Kidney (tissue), 14 donors: Measurements from ENCODE around the gene EPOP. TPM values are rescaled to one million over a fixed set of nuclear protein-coding genes. Genes with fewer than 3 reads are reported as not detected.

ENCODE experiments used
- DNase-seq, 5 donors: peaks; one replicate each; pipeline ENCODE4 v3.0.0-alpha.2; 2013 to 2020
- FAIRE-seq: peaks from 2 replicates; lab custom pipeline; 2012; peaks lifted over from hg19 to GRCh38; lab: Jason Lieb, UNC
- H3K27ac ChIP-seq, 2 donors: one replicate each; pipeline ENCODE4 v1.7.0; 2013; ENCODE audit warnings: low read depth in 2 of 2, low read length in 2 of 2, inconsistent platforms in 1 of 2
- H3K27me3 ChIP-seq: one replicate; pipeline ENCODE4 v1.7.1; 2013; ENCODE audit warnings: low read length, inconsistent platforms; ENCODE audit not compliant: control insufficient read depth, insufficient read depth
- H3K36me3 ChIP-seq, 3 donors: one replicate each; pipeline versions ENCODE4 v1.7.0 to v1.7.1; 2013; ENCODE audit warnings: low read length in 3 of 3, control low read depth in 1 of 3, inconsistent platforms in 1 of 3; ENCODE audit not compliant: insufficient read depth in 3 of 3, control insufficient read depth in 2 of 3
- H3K4me1 ChIP-seq, 3 donors: one replicate each; pipeline versions ENCODE4 v1.7.0 to v1.7.1; 2013; ENCODE audit warnings: low read length in 3 of 3, inconsistent platforms in 1 of 3, low read depth in 1 of 3; ENCODE audit not compliant: control insufficient read depth in 2 of 3, insufficient read depth in 2 of 3
- H3K4me3 ChIP-seq, 3 donors: one replicate each; pipeline versions ENCODE4 v1.7.0 to v1.8.1; 2013; ENCODE audit warnings: low read length in 3 of 3, control low read depth in 1 of 3, inconsistent platforms in 1 of 3
- H3K9ac ChIP-seq, 3 donors: one replicate each; pipeline versions ENCODE4 v1.7.0 to v1.7.1; 2013; ENCODE audit warnings: low read length in 3 of 3, control low read depth in 1 of 3, inconsistent platforms in 1 of 3
- H3K9me3 ChIP-seq, 3 donors: one replicate each; pipeline versions ENCODE4 v1.7.0 to v1.7.1; 2013; ENCODE audit warnings: low read length in 3 of 3, control low read depth in 1 of 3, inconsistent platforms in 1 of 3; ENCODE audit not compliant: control insufficient read depth in 2 of 3, insufficient read depth in 1 of 3
- intact Hi-C: fragments of 100-400 bp; cut with DNase I; formaldehyde crosslinking; loops from one replicate; pipeline ENCODE4 v1.11.1; 2022
- polyA plus RNA-seq: library from polyadenylated mRNA; stranded (reverse); fragments of 350-450 nt; fragmentation: Illumina TruSeq; extraction: RNeasy Lipid Tissue Mini Kit (QIAGEN cat#74804); gene quantifications from one replicate; pipeline ENCODE4 v1.2.3, GENCODE V29; 2014; ENCODE audit warnings: low read depth, low replicate concordance; ENCODE audit not compliant: insufficient read depth
- total RNA-seq: library from RNA; stranded (reverse); fragmentation: NEBNext Ultra II Directional; extraction: Animal tissue kit (Norgen Biotek cat#: 25700); gene quantifications from one replicate; pipeline ENCODE4 v1.2.1, GENCODE V29; 2021
- TF ChIP-seq, protein P1 (sequence below): IDR thresholded peaks from 3 replicates; pipeline ENCODE4 v1.5.1; 2012; ENCODE audit warnings: mild to moderate bottlenecking, moderate library complexity, borderline replicate concordance; ENCODE audit not compliant: insufficient read depth; ENCODE audit errors: extremely low read depth
- donor health status: control.
- donor health status: control.
- donor health status: control.
- donor health status: control.
- donor health status: control.
- donor health status: DM: yes; HTN: yes; CAD: no.
- donor health status: Normal renal cell carcinoma (clear cell type).

The EPOP gene
- total and polyA plus RNA-seq, 2 donors from 2014 or later: 0.49 to 1.3 TPM

DNA sequence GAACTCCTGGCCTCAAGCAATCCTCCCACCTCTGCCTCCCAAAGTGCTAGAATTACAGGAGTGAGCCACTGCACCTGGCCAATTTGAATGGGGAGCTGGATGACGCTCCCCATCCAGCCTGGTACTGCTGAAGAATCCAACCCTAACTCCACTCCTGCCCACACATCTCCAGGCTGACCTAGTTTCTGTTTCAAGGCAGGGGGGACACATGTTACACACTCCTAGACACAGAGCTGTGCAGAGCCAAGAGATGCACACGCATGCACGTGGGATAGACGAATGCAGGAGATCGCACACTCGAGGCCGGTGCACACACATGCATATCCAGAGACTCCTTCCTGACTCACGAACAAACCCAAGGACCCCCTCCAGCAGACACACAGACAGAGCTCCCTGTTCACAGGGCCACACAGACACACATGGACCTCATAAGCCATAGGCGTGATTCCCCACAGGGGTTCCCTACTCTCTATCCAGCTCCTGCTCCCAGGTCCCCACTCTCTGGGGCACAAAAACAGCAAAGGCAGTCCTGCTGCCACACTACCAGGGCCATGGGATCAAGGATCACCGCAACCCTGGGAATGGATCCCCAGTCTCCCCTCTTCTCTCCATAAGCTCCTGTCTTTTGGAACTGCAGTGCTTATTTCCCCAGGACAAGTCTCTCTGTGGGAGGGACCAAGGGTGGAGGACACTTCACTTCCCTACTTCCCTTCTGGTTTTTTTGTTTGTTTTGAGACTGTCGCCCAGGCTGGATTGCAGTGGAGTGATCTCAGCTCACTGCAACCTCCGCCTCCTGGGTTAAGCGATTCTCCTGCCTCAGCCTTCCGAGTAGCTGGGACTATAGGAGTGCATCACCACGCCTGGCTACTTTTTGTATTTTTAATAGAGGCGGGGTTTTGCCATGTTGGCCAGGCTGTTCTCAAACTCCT is 14.4 kb downstream of the EPOP start:
- Histone ChIP-seq H3K9me3 (no peaks in the 10 kb centered on the region), H3K4me3 (no peak overlapping the region), H3K9ac (no peak overlapping the region), H3K27ac (no peak overlapping the region), H3K4me1 (no peaks in the 10 kb centered on the region), H3K36me3 (no peaks in the 10 kb centered on the region), H3K27me3 (no peaks in the 10 kb centered on the region)
- TF ChIP-seq, protein P1, sequence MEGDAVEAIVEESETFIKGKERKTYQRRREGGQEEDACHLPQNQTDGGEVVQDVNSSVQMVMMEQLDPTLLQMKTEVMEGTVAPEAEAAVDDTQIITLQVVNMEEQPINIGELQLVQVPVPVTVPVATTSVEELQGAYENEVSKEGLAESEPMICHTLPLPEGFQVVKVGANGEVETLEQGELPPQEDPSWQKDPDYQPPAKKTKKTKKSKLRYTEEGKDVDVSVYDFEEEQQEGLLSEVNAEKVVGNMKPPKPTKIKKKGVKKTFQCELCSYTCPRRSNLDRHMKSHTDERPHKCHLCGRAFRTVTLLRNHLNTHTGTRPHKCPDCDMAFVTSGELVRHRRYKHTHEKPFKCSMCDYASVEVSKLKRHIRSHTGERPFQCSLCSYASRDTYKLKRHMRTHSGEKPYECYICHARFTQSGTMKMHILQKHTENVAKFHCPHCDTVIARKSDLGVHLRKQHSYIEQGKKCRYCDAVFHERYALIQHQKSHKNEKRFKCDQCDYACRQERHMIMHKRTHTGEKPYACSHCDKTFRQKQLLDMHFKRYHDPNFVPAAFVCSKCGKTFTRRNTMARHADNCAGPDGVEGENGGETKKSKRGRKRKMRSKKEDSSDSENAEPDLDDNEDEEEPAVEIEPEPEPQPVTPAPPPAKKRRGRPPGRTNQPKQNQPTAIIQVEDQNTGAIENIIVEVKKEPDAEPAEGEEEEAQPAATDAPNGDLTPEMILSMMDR: no peak
- intact Hi-C loops: no loop called here
- DNase-seq (no peak), FAIRE-seq (no peak)

DNA sequence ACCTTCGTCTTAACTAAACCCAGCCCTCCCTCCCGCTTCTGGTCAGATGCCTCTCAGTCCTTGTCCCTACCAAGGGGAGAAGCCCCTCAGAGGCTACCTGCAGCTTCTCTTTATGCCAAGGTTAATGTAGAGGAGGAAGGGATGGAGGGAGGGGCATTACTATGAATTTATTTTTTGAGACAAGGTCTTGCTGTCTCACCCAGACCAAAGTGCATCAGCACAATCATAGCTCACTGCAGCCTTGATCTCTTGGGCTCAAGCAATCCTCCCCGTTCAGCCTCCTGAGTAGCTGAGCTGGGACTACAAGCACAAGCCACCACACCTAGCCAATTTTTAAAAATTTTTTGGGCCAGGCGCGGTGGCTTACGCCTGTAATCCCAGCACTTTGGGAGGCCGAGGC is 15.3 kb downstream of the EPOP start:
- Histone ChIP-seq H3K4me1 (no peaks in the 10 kb centered on the region), H3K9ac (no peak overlapping the region), H3K4me3 (no peak overlapping the region), H3K27me3 (no peaks in the 10 kb centered on the region), H3K36me3 (no peaks in the 10 kb centered on the region), H3K9me3 (no peaks in the 10 kb centered on the region), H3K27ac (no peak overlapping the region)
- TF ChIP-seq, protein P1: no peak
- DNase-seq (no peak), FAIRE-seq (no peak)
- intact Hi-C loops: no loop called here

DNA sequence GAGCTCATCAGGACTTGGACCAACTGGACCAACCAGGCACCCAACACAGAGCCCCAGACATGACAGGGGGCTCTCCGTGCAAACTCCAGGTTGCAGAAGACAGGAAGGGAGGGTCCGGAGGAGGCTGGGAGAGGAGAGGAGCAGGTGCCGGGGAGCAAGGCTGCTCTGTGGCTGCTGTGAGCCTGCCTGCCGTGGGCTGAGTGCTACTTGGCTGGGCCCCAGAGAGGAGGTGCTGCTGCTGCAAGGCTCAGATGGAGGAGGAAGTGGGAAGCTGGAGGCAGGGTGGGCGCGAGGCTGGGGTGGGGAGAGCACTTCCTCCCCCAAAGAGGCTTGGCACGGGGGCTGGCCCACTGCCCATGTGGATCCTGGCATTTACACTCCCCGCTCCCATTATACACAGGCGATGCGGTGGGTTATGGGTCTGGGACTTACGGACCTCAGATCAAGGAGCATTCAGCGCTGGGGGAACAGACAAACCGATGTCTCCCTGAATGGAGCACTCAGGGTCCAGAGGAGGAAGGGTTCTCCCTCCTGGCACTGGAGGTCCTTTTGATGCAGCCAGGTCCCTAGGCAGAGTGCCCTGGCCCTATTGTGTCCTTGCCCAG is 15.9 kb downstream of the EPOP start:
- Histone ChIP-seq H3K27me3 (no peaks in the 10 kb centered on the region), H3K4me1 (no peaks in the 10 kb centered on the region), H3K27ac (no peak overlapping the region), H3K4me3 (no peak overlapping the region), H3K9me3 (no peaks in the 10 kb centered on the region), H3K9ac (no peak overlapping the region), H3K36me3 (no peaks in the 10 kb centered on the region)
- DNase-seq (no peak), FAIRE-seq (no peak)
- TF ChIP-seq, protein P1: no peak
- intact Hi-C loops: no loop called here
